GM12878 (cell line): ENCODE measurements around the gene CHD6. TPM values are rescaled to one million over a fixed set of nuclear protein-coding genes. Genes with fewer than 3 reads are reported as not detected.

Experiments used
- BACH1 ChIP-seq: fragments of 450-650 bp; IDR thresholded peaks from 2 replicates; pipeline ENCODE4 v1.6.1; 2017; ENCODE audit warnings: mild to moderate bottlenecking, borderline replicate concordance
- BCL3 ChIP-seq: IDR thresholded peaks from 2 replicates; pipeline ENCODE4 v1.6.1; 2011; ENCODE audit warnings: borderline replicate concordance, low read depth, mild to moderate bottlenecking, moderate library complexity, low read length; ENCODE audit not compliant: insufficient read depth, poor library complexity, severe bottlenecking
- MTA3 ChIP-seq: IDR thresholded peaks from 2 replicates; pipeline ENCODE4 v1.6.1; 2012; ENCODE audit warnings: low read length, inconsistent platforms, borderline replicate concordance
- NKRF ChIP-seq: fragments of 450-650 bp; conservative IDR thresholded peaks from 2 replicates; pipeline ENCODE4 v1.6.1; 2017; ENCODE audit warnings: mild to moderate bottlenecking, moderate library complexity
- polyA plus RNA-seq, 11 experiments: library from polyadenylated mRNA; depleted of rRNA in 4 of 11; unstranded in 6 of 11; stranded (reverse) in 5 of 11; fragments of >200 nt; fragmentation: Nextera tagmentation in 4 of 11; fragmentation: Illumina TruSeq in 1 of 11; extraction: Ambion mirVana in 4 of 11; extraction: Trizol in 1 of 11; gene quantifications; 1 replicate in 1 of 11; 2 replicates in 10 of 11; pipeline versions ENCODE4 v1.2.1 to v1.2.3, GENCODE V29; 2011 to 2016; ENCODE audit warnings: inconsistent platforms in 2 of 11, missing spikeins in 2 of 11, low read depth in 1 of 11
- total RNA-seq, 4 experiments: library from RNA; depleted of rRNA in 3 of 4; stranded (reverse); fragments of >200 nt in 3 of 4; fragmentation: Illumina TruSeq in 1 of 4; extraction: Trizol in 1 of 4; gene quantifications; 2 replicates each; pipeline versions ENCODE4 v1.2.1 to v1.2.3, GENCODE V29; 2013 to 2021
- TF ChIP-seq, protein P1 (sequence below): IDR thresholded peaks from 2 replicates; pipeline ENCODE4 v1.6.1; 2011; ENCODE audit warnings: mild to moderate bottlenecking, low read depth, low read length, moderate library complexity; ENCODE audit not compliant: insufficient replicate concordance
- TF ChIP-seq, protein P2 (sequence below): fragments of 450-650 bp; IDR thresholded peaks from 2 replicates; pipeline ENCODE4 v1.6.1; 2018; ENCODE audit warnings: borderline replicate concordance, mild to moderate bottlenecking; ENCODE audit not compliant: partially characterized antibody

CHD6 gene
- total and polyA plus RNA-seq, 10 of the 15 experiments (the other 5 are each of a cell fraction or from before 2014, with no cell fraction given): 4.3 to 25.5 (median 17.1) TPM

GRCh38 chr20:41447006-41447405, 171.2 kb downstream of the CHD6 start (continued):
- TF ChIP-seq BCL3 (no peak), NKRF (no peak), BACH1 (no peak), MTA3 (no peak)
- TF ChIP-seq, protein P1, sequence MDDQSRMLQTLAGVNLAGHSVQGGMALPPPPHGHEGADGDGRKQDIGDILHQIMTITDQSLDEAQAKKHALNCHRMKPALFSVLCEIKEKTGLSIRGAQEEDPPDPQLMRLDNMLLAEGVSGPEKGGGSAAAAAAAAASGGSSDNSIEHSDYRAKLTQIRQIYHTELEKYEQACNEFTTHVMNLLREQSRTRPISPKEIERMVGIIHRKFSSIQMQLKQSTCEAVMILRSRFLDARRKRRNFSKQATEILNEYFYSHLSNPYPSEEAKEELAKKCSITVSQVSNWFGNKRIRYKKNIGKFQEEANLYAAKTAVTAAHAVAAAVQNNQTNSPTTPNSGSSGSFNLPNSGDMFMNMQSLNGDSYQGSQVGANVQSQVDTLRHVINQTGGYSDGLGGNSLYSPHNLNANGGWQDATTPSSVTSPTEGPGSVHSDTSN: no peak
- TF ChIP-seq, protein P2, sequence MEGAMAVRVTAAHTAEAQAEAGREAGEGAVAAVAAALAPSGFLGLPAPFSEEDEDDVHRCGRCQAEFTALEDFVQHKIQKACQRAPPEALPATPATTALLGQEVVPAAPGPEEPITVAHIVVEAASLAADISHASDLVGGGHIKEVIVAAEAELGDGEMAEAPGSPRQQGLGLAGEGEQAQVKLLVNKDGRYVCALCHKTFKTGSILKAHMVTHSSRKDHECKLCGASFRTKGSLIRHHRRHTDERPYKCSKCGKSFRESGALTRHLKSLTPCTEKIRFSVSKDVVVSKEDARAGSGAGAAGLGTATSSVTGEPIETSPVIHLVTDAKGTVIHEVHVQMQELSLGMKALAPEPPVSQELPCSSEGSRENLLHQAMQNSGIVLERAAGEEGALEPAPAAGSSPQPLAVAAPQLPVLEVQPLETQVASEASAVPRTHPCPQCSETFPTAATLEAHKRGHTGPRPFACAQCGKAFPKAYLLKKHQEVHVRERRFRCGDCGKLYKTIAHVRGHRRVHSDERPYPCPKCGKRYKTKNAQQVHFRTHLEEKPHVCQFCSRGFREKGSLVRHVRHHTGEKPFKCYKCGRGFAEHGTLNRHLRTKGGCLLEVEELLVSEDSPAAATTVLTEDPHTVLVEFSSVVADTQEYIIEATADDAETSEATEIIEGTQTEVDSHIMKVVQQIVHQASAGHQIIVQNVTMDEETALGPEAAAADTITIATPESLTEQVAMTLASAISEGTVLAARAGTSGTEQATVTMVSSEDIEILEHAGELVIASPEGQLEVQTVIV: no peak
